GM12891 (cell line): Measurements from ENCODE around the gene RASA3.
A peak's percentile ranks its signal among the peaks of the same experiment; 100 is the strongest.
"Not testable (repeated sequence)": the region's sequence is repeated elsewhere in the genome, so short reads cannot be mapped to it uniquely, and the experiment has no call there.

ENCODE experiments used
- DNase-seq: peaks from one replicate; pipeline ENCODE4 v3.0.0; 2011; ENCODE audit warnings: low spot score; ENCODE audit not compliant: insufficient read length
- FAIRE-seq: peaks from 2 replicates; lab custom pipeline; 2011; peaks lifted over from hg19 to GRCh38; lab: Jason Lieb, UNC
- PAX5 ChIP-seq: IDR thresholded peaks from 2 replicates; pipeline ENCODE4 v1.6.1; 2011; ENCODE audit warnings: low read length, moderate library complexity, mild to moderate bottlenecking; ENCODE audit not compliant: insufficient read depth, severe bottlenecking
- POLR2A ChIP-seq: IDR thresholded peaks from 2 replicates; pipeline ENCODE4 v1.6.1; 2011; ENCODE audit warnings: low read depth, low read length, control low read depth
- POLR2AphosphoS5 ChIP-seq: IDR thresholded peaks from 2 replicates; pipeline ENCODE4 v1.6.1; 2011; ENCODE audit warnings: low read depth, low read length, control low read depth
- POU2F2 ChIP-seq: IDR thresholded peaks from 2 replicates; pipeline ENCODE4 v1.6.1; 2011; ENCODE audit warnings: low read depth, mild to moderate bottlenecking, control low read depth, low read length, moderate library complexity
- SPI1 ChIP-seq: IDR thresholded peaks from 2 replicates; pipeline ENCODE4 v1.6.1; 2011; ENCODE audit warnings: low read depth, low read length, control low read depth
- TAF1 ChIP-seq: IDR thresholded peaks from 2 replicates; pipeline ENCODE4 v1.6.1; 2011; ENCODE audit warnings: low read depth, low read length, control low read depth

Gene RASA3

DNA sequence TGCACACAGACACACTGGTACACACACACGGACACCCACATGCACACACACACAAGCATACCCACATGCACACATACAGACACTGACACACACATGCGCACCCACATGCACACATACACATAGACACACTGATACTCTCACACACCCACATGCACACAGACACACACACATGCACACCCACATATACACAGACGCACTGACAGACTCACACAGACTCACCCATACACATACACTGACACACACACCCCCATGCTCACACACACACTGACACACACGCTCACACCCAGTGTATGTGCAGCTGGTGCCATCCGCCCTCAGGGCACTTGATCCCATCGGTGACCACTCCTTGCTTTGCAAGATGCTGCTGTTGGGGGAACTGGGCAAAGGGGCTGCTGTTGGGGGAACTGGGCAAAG, 9.7 kb upstream of the RASA3 start:
- DNase-seq (no peak), FAIRE-seq (no peak)
- TF ChIP-seq POLR2A (no peak), POLR2AphosphoS5 (no peak), TAF1 (no peak), SPI1 (no peak), PAX5 (no peak), POU2F2 (no peak)

GRCh38 chr13:114141261-114141996, 9.0 kb upstream of the RASA3 start:
- DNase-seq, result no peak
- TF ChIP-seq POU2F2 (0 out of 2 replicates have a peak, but pooled peaks have one; percentile 24), SPI1 (no peak)
- FAIRE-seq, result peak; percentile 83

GRCh38 chr13:114140906-114141250, 8.5 kb upstream of the RASA3 start:
- TF ChIP-seq SPI1 (no peak), POLR2AphosphoS5 (no peak), TAF1 (no peak), PAX5 (no peak), POLR2A (no peak), POU2F2 (no peak)
- DNase-seq (no peak), FAIRE-seq (peak; percentile 83)

- no peak for DNase-seq
- TF ChIP-seq POU2F2 (no peak), POLR2A (no peak), TAF1 (no peak), SPI1 (no peak), PAX5 (no peak), POLR2AphosphoS5 (no peak)
- FAIRE-seq, result no peak
Measured at GRCh38 chr13:114140131-114140905, 7.9 kb upstream of the RASA3 start.

DNA sequence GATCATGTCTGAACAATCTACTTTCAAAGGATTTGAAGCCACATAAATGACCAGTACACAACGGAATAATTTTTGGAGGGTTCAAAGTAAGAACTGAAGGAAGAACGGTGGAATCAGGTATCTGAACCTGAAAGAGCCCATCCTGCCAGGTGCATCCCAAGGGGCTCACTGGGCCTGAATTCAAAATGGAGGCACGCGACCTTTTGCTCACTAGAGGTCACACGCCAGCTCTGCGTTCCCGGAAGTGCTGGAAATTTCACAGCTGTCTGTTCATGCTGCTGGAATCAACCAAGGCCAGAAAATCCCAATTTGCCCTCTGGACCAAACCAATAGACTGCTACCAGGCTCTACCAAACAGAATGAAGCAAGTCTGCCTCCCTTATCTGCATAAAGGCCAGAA, 4.2 kb upstream of the RASA3 start:
- no peak for TF ChIP-seq POLR2AphosphoS5
- no peak for TF ChIP-seq PAX5
- TF ChIP-seq SPI1, result no peak
- TF ChIP-seq POU2F2, result no peak
- TF ChIP-seq POLR2A, result no peak
- no peak for TF ChIP-seq TAF1
- DNase-seq (no peak), FAIRE-seq (no peak)

DNA sequence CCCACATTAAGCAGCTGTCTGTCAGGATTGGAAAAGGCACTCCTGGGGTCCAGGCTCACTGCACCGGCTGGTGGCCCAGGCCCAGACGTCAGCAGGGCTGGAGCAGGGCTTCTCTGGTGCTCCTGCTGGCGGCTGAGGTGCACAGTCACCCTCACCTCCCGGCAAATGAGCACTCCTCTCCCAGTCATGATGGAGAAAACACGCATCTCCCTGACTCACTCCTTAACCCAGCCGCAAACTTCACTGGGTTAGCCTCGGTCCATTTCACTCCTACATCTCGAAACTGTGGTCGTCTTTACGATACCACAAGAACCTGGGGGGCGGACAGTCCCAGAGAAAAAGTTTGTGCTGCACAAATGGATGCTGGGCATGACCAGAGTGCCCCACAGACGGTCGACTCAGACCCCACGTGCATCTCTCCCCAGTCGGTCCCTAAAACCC, 3.3 kb upstream of the RASA3 start:
- no peak for TF ChIP-seq POLR2AphosphoS5
- no peak for TF ChIP-seq TAF1
- no peak for TF ChIP-seq PAX5
- no peak for TF ChIP-seq SPI1
- TF ChIP-seq POU2F2, result no peak
- no peak for TF ChIP-seq POLR2A
- FAIRE-seq, result no peak
- no peak for DNase-seq

DNA sequence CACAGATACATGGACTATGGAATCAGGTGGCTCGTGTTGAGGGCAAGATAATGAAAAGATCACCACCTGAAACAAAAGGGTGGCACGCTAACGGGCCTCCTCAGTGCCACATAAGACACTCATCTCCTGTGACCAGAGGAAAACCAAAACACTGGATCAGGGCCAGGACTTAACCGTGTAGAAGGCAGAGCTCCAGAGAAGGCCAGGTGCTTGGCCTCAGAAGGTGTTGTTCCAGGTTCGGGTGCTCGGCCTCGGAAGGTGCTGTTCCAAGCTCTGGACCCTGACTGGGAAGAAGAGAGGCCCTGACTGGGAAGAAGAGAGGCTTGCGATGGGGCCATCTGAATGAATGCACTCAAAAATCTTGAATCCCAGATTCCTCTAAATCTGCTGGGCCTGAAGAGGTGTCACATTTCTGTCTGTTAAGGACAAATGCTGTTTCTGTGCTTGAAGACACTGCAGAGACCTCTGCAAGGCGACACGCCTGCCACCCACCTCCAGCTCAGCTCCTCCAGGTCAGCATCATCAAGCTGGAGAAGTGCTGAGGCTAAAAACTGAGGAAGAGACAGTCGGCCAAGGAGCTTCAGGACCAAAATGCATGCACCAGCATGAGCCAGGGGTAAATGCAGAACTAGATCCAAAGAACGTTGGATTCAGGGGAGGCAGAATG, 2.7 kb upstream of the RASA3 start:
- no peak for DNase-seq
- FAIRE-seq, result no peak
- no peak for TF ChIP-seq SPI1
- no peak for TF ChIP-seq TAF1
- no peak for TF ChIP-seq PAX5
- TF ChIP-seq POU2F2, result no peak
- no peak for TF ChIP-seq POLR2A
- no peak for TF ChIP-seq POLR2AphosphoS5

GRCh38 chr13:114134111-114134943, 1.9 kb upstream of the RASA3 start:
- FAIRE-seq, result peak; percentile 82
- no peak for TF ChIP-seq POU2F2
- 0 out of 2 replicates have a peak, but pooled peaks have one; percentile 13 for TF ChIP-seq SPI1
- no peak for TF ChIP-seq PAX5
- no peak for DNase-seq

DNA sequence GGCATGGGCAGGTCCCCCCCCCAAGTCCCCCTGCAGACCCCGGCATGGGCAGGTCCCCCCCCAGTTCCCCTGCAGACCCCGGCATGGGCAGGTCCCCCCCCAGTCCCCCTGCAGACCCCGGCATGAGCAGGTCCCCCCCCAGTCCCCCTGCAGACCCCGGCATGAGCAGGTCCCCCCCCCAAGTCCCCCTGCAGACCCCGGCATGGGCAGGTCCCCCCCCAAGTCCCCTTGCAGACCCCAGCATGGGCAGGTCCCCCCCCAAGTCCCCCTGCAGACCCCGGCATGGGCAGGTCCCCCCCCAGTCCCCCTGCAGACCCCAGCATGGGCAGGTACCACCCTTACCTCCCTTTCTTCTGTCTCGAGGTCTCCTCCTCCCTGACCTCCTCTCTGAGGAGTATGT, 1.1 kb upstream of the RASA3 start:
- FAIRE-seq, DNase-seq: not testable (repeated sequence)

DNA sequence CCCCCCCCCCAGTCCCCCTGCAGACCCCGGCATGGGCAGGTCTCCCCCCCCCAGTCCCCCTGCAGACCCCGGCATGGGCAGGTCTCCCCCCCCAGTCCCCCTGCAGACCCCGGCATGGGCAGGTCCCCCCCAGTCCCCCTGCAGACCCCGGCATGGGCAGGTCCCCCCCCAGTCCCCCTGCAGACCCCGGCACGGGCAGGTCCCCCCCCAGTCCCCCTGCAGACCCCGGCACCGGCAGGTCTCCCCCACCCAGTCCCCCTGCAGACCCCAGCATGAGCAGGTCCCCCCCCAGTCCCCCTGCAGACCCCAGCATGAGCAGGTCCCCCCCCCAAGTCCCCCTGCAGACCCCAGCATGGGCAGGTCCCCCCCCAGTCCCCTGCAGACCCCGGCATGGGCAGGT, 703 bp upstream of the RASA3 start:
- not testable (repeated sequence) for DNase-seq, FAIRE-seq
